ENCODE data around the gene CYP3A4.

GRCh38 chr7:99766484-99767099, 17.4 kb downstream of the CYP3A4 start:
- TF ChIP-seq CTCF (conservative IDR thresholded peaks at IDR 0.05 in 1 of 2, IDR thresholded peaks at IDR 0.05 in 1 of 2; ENCODE audit: low read depth in 1 of 2, low read length in 2 of 2) (no peak), EZH2 (IDR thresholded peaks at IDR 0.05; ENCODE audit: low read length, missing control alignments) (no peak)
